HepG2 (cell line): ENCODE results near the gene XPNPEP3. TPM values are rescaled to one million over a fixed set of nuclear protein-coding genes. Genes with fewer than 3 reads are reported as not detected.

ENCODE experiments used
- ATAC-seq: fragments of 200-7000 bp; cut with Tn5 transposase; 3 replicates; pipeline ENCODE4 v1.9.1; 2020; ENCODE audit warnings: mild to moderate bottlenecking, moderate library complexity
- BruUV-seq: library from RNA; stranded (reverse); fragments of 400-500 nt; replicated peaks from 2 replicates; lab custom pipeline; 2021; lab: Mats Ljungman, UMichigan
- CTCF ChIA-PET: fragments of 300-600 bp; formaldehyde crosslinking; extraction: SDS; loops from one replicate; lab custom pipeline; 2021; ENCODE audit warnings: low total read pairs, inconsistent platforms, low intra/inter-chr PET ratio; lab: Yijun Ruan, JAX
- POLR2A ChIA-PET: fragments of 350-600 bp; sonication (Branson Sonifier 250); formaldehyde crosslinking; loops from one replicate; lab custom pipeline; 2020; ENCODE audit warnings: antibody characterized with exemption, inconsistent platforms; lab: Yijun Ruan, JAX
- DNase-seq: peaks from one replicate; pipeline ENCODE4 v3.0.0-alpha.2; 2015; ENCODE audit warnings: low spot score
- FAIRE-seq: peaks from 3 replicates; lab custom pipeline; 2011; peaks lifted over from hg19 to GRCh38; lab: Jason Lieb, UNC
- H2AFZ ChIP-seq: one replicate; pipeline ENCODE4 v1.6.1; 2011; ENCODE audit warnings: low read length, inconsistent platforms
- H3K27ac ChIP-seq: fragments of 300-600 bp; 3 replicates; pipeline ENCODE4 v1.8.0; 2011; ENCODE audit warnings: mixed run types, mild to moderate bottlenecking, mixed read lengths, low read length, inconsistent platforms; ENCODE audit not compliant: insufficient read depth; ENCODE audit errors: extremely low read length
- H3K27me3 ChIP-seq, 2 experiments: fragments of 200-600 bp in 1 of 2; 2 replicates in 1 of 2; 3 replicates in 1 of 2; pipeline versions ENCODE4 v1.6.0 to v1.8.0; 2011; ENCODE audit warnings: low read length in 2 of 2, mild to moderate bottlenecking in 2 of 2, moderate library complexity in 2 of 2, inconsistent platforms in 1 of 2; ENCODE audit not compliant: insufficient read depth in 2 of 2, control insufficient read depth in 1 of 2
- H3K36me3 ChIP-seq, 2 experiments: fragments of 200-600 bp in 1 of 2; replicated peaks in 1 of 2; 2 replicates in 1 of 2; 3 replicates in 1 of 2; pipeline versions ENCODE4 v1.5.1 to v1.8.0; 2011; ENCODE audit warnings: low read length in 2 of 2, inconsistent platforms in 1 of 2; ENCODE audit not compliant: insufficient read depth in 2 of 2, control insufficient read depth in 1 of 2
- H3K4me1 ChIP-seq: 2 replicates; pipeline ENCODE4 v1.5.1; 2012; ENCODE audit warnings: low read length, inconsistent platforms; ENCODE audit not compliant: insufficient read depth
- H3K4me2 ChIP-seq: 2 replicates; pipeline ENCODE4 v1.6.0; 2011; ENCODE audit warnings: low read depth, low read length, inconsistent platforms
- H3K4me3 ChIP-seq, 3 experiments: fragments of 200-600 bp in 1 of 3; sonication (generic), shearing (Covaris generic) in 1 of 3; replicated peaks in 1 of 3; 2 replicates each; pipeline ENCODE4 v1.5.1; 2011 to 2016; ENCODE audit warnings: low read length in 3 of 3, inconsistent platforms in 2 of 3, low read depth in 2 of 3, mild to moderate bottlenecking in 2 of 3, control low read depth in 1 of 3, mixed read lengths in 1 of 3; ENCODE audit not compliant: insufficient read depth in 1 of 3
- H3K79me2 ChIP-seq: one replicate; pipeline ENCODE4 v1.6.1; 2011; ENCODE audit warnings: low read length, inconsistent platforms; ENCODE audit not compliant: insufficient read depth
- H3K9ac ChIP-seq: 2 replicates; pipeline ENCODE4 v1.6.0; 2011; ENCODE audit warnings: mild to moderate bottlenecking, low read depth, low read length, inconsistent platforms; ENCODE audit not compliant: insufficient read depth
- H3K9me3 ChIP-seq: 2 replicates; pipeline ENCODE4 v1.5.1; 2012; ENCODE audit warnings: mild to moderate bottlenecking, low read length
- H4K20me1 ChIP-seq: 2 replicates; pipeline ENCODE4 v1.6.0; 2011; ENCODE audit warnings: inconsistent platforms, mild to moderate bottlenecking, low read length, moderate library complexity; ENCODE audit not compliant: insufficient read depth
- CBX1 ChIP-seq: IDR thresholded peaks from one replicate; pipeline ENCODE4 v1.6.1; 2016; ENCODE audit warnings: antibody characterized with exemption, low read depth
- CEBPG ChIP-seq: IDR thresholded peaks from 2 replicates; pipeline ENCODE4 v1.6.1; 2016
- HNRNPH1 ChIP-seq: fragments of 200-400 bp; formaldehyde crosslinking; optimal IDR thresholded peaks from 2 replicates; pipeline ENCODE3; 2017; ENCODE audit warnings: mild to moderate bottlenecking, low read depth, low read length
- MAF1 ChIP-seq: sonication (generic); formaldehyde crosslinking; IDR thresholded peaks from 2 replicates; pipeline ENCODE4 v1.5.0; 2020; ENCODE audit warnings: missing genetic modification reagents, borderline replicate concordance
- TSC22D2 ChIP-seq: sonication (generic); formaldehyde crosslinking; IDR thresholded peaks from 2 replicates; pipeline ENCODE4 v1.5.1; 2020; ENCODE audit warnings: missing genetic modification reagents, mild to moderate bottlenecking, borderline replicate concordance
- ZMAT5 ChIP-seq: sonication (generic); formaldehyde crosslinking; IDR thresholded peaks from 2 replicates; pipeline ENCODE4 v1.5.0; 2020; ENCODE audit warnings: mild to moderate bottlenecking, low read depth, missing genetic modification reagents, borderline replicate concordance
- ZMYM3 ChIP-seq: sonication (generic); formaldehyde crosslinking; IDR thresholded peaks from 2 replicates; pipeline ENCODE4 v1.5.1; 2020; ENCODE audit warnings: mild to moderate bottlenecking, missing genetic modification reagents
- ZNF260 ChIP-seq: sonication (generic); formaldehyde crosslinking; IDR thresholded peaks from 2 replicates; pipeline ENCODE4 v1.4.0; 2020; ENCODE audit warnings: missing genetic modification reagents, low read depth, mild to moderate bottlenecking, borderline replicate concordance
- ZNF770 ChIP-seq: sonication (generic); formaldehyde crosslinking; IDR thresholded peaks from 2 replicates; pipeline ENCODE4 v1.5.0; 2020; ENCODE audit warnings: mild to moderate bottlenecking, missing genetic modification reagents
- ZSCAN22 ChIP-seq: sonication (generic); formaldehyde crosslinking; IDR thresholded peaks from 2 replicates; pipeline ENCODE4 v1.4.0; 2020; ENCODE audit warnings: mild to moderate bottlenecking, missing genetic modification reagents
- WGBS: methylation state at CpG from one replicate; pipeline ENCODE4 v1.1.6; 2017; ENCODE audit warnings: low lambda C conversion rate; 5-methylcytosine and 5-hydroxymethylcytosine counted together
- in situ Hi-C: cut with HindIII; loops from 2 replicates; pipeline ENCODE4 v1.10.0; 2017; ENCODE audit warnings: low pct_unique_long_range_greater_than_20kb; ENCODE audit not compliant: extremely low pct_ligation_motif_present
- intact Hi-C: fragments of 100-400 bp; cut with micrococcal nuclease; formaldehyde crosslinking; loops from one replicate; pipeline ENCODE4 v1.10.0; 2022; ENCODE audit not compliant: unreplicated experiment
- polyA plus RNA-seq, 8 experiments: library from polyadenylated mRNA; depleted of rRNA in 3 of 8; stranded (reverse) in 7 of 8; unstranded in 1 of 8; fragments of >200 nt; fragmentation: Illumina TruSeq in 4 of 8; extraction: Trizol in 4 of 8; gene quantifications; 2 replicates each; pipeline versions ENCODE4 v1.2.1 to v1.2.3, GENCODE V29; 2011 to 2016; ENCODE audit warnings: low read depth in 4 of 8, missing spikeins in 1 of 8, mixed read lengths in 1 of 8; ENCODE audit not compliant: insufficient read depth in 1 of 8
- total RNA-seq, 5 experiments: library from RNA; depleted of rRNA; stranded (reverse); fragments of >200 nt; fragmentation: Illumina TruSeq; extraction: Trizol; gene quantifications; 2 replicates each; pipeline ENCODE4 v1.2.3, GENCODE V29; 2016; ENCODE audit warnings: low read depth in 1 of 5
- TF ChIP-seq, protein P1 (sequence below): sonication (generic); formaldehyde crosslinking; conservative IDR thresholded peaks from 2 replicates; pipeline ENCODE4 v1.4.0; 2020; ENCODE audit warnings: missing genetic modification reagents

The XPNPEP3 gene
- total and polyA plus RNA-seq, 2 of the 13 experiments (the other 11 are each of a cell fraction or from before 2014, with no cell fraction given) = 10.3 to 14.0 TPM

DNA sequence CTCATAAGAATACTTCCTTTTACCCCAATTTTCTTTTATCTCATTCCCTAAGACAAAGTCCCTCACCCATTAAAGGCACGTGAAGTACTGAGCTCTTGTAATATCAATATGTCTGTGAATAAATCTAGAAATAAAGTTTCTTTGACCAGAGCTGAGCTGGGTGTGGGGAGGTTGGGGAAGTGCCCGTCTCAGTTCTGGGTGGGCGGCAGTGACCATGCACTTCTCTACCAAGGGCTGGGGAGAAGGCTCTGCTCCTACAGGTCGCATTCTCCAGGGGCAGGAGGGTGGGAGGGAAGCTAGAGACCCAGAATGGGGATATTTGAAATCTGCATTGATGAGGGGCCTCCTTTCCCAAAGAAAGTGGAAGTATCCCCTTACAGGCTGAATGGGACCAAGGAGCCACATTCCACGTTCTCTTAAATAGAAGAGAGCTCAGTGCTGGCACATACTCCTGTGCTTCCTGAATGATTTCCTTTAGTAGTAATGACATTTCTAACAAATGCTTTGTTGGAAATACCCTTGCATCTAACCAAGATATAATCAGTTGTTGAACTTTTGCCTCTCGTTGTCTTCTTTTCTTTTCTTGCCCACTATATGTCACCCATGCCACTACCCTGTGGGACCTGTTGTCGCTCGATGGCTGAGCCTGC is 110.3 kb downstream of the XPNPEP3 start:
- H2AFZ ChIP-seq = no peak overlapping the region
- in situ Hi-C loops (no loop called here), intact Hi-C loops (no loop called here)
- peaks cover 17 to 60% of the 10 kb centered on the region in 2 experiments for H3K36me3 ChIP-seq
- peaks cover 4% of the 10 kb centered on the region for H3K79me2 ChIP-seq
- no peak overlapping the region for H3K27ac ChIP-seq
- POLR2A ChIA-PET = interaction anchor here (0.6 to 1.2 kb wide), 2 partner anchors 16 to 71 kb away, joined by 3 read pairs; partner anchors contain the start of gene RBX1
- no peak overlapping the region for H3K4me3 ChIP-seq
- no peak overlapping the region for H3K9ac ChIP-seq
- no peaks in the 10 kb centered on the region for H3K4me1 ChIP-seq
- H3K27me3 ChIP-seq = no peaks in the 10 kb centered on the region
- no TSS peak for BruUV-seq
- ATAC-seq (no peak), DNase-seq (no peak), FAIRE-seq (no peak)
- CTCF ChIA-PET = no interaction called here
- H3K9me3 ChIP-seq = no peaks in the 10 kb centered on the region
- no peak overlapping the region for H3K4me2 ChIP-seq
- TF ChIP-seq ZNF770 = no peak
- TF ChIP-seq ZNF260 (CRISPR knock-in tag) = no peak
- TF ChIP-seq HNRNPH1 = no peak
- no peak for TF ChIP-seq TSC22D2 (CRISPR knock-in tag)
- H4K20me1 ChIP-seq = no peaks in the 10 kb centered on the region
- 96% methylated on average over 7 of the region's 8 CpGs for WGBS

DNA sequence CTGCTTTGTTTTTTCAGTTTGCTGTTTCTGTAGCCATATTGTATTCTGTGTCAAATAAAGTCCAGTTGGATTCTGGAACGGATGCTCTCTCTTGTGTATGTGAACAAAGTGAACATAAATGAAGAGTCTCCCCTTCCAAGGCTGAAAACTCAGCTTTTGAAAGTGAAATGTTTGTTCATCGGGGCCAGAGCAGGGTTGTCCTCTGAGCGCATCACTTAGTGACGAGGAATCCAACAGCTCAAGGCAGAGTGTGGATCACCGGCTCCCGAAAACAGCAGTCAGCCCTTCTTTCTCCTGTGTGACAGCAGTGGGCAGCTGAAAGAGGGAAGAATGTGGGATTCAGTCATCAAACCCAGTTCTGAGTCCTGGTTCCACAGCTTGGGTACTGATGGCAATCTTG is 115.6 kb downstream of the XPNPEP3 start:
- FAIRE-seq = no peak
- CTCF ChIA-PET = no interaction called here
- TF ChIP-seq ZMAT5 (CRISPR knock-in tag) (no peak), CBX1 (no peak), MAF1 (CRISPR knock-in tag) (no peak), CEBPG (CRISPR knock-in tag) (no peak), ZSCAN22 (CRISPR knock-in tag) (no peak), ZMYM3 (CRISPR knock-in tag) (no peak)
- TF ChIP-seq, protein P1, sequence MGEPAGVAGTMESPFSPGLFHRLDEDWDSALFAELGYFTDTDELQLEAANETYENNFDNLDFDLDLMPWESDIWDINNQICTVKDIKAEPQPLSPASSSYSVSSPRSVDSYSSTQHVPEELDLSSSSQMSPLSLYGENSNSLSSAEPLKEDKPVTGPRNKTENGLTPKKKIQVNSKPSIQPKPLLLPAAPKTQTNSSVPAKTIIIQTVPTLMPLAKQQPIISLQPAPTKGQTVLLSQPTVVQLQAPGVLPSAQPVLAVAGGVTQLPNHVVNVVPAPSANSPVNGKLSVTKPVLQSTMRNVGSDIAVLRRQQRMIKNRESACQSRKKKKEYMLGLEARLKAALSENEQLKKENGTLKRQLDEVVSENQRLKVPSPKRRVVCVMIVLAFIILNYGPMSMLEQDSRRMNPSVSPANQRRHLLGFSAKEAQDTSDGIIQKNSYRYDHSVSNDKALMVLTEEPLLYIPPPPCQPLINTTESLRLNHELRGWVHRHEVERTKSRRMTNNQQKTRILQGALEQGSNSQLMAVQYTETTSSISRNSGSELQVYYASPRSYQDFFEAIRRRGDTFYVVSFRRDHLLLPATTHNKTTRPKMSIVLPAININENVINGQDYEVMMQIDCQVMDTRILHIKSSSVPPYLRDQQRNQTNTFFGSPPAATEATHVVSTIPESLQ = no peak

More for the DNA sequence above, 115.6 kb downstream of the XPNPEP3 start:
- ATAC-seq = no peak
- Histone ChIP-seq H3K79me2 (no peaks in the 10 kb centered on the region), H3K27ac (no peak overlapping the region), H3K4me1 (no peaks in the 10 kb centered on the region), H2AFZ (no peak overlapping the region), H3K36me3 (peaks cover 4 to 24% of the 10 kb centered on the region in 2 experiments), H3K9me3 (no peaks in the 10 kb centered on the region), H3K4me2 (no peak overlapping the region), H3K9ac (no peak overlapping the region), H3K4me3 (no peak overlapping the region), H4K20me1 (no peaks in the 10 kb centered on the region), H3K27me3 (no peaks in the 10 kb centered on the region; a peak in 1 of 5 replicates)
- BruUV-seq = no TSS peak
- in situ Hi-C loops = no loop called here
- intact Hi-C loops = no loop called here
- no peak for DNase-seq
- 95% methylated on average over 6 of the region's 6 CpGs for WGBS
- POLR2A ChIA-PET = interaction anchor here (1.4 to 2.5 kb wide), 3 partner anchors 12 to 50 kb away, joined by 3 to 13 read pairs (median 4); partner anchors contain the start of gene RBX1
